Cerebellar nuclear complex (tissue), 1 donor: Measurements from ENCODE around the gene TMEM270.

ENCODE experiments used
- DNase-seq, 2 experiments: peaks; one replicate each; lab custom pipeline; 2025; lab: John Stamatoyannopoulos, UW

TMEM270 gene

DNA sequence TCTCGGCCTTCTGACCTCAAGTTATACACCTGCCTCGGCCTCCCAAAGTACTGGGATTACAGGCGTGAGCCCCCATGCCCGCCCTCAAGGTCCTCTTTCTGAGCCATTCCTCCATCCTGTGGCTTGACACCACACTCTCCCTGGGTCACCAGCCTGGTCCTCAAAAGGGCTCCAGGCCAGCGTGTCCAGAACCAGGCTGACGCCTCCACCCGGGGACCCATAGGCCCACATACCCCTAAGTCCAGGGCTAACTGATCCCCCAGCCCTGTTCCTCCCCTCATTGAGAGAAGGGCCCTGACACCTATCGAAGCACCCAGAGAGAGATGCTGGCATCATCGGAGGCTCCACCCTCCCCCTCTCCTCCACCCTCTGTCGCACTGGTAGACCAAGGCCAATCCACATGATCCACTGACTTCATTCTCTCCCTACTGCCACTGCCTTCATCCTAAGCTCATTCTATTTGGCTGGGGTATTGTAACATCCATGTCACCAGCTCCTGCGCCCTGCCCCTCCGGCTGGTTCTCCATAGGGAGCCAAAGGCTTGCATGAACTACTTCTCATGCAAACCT is 46.7 kb downstream of the TMEM270 start:
- DNase-seq, result no peak

DNA sequence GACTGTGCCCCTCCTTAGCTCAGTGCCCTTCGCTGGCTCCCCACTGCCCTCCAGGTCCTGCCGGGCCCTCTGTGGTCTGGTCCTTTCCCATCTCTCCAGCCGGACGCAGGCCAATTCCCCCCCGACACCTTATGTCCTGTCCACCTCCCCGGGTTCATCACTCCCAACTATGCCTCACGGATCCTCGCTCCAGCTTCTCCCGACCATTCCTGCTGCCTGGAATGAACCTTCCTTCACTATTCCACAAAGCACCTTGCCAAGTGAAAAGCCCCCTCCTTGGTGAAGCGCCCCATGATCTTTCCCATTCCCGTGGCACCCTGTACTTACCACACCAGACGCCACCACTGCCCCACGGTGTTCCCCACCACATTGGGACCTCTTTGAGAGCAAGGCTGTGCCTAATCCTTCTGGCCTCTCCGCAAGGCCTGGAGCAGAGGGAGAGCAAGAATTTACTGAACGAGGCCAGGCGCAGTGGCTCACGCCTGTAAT is 47.2 kb downstream of the TMEM270 start:
- DNase-seq, result no peak

DNA sequence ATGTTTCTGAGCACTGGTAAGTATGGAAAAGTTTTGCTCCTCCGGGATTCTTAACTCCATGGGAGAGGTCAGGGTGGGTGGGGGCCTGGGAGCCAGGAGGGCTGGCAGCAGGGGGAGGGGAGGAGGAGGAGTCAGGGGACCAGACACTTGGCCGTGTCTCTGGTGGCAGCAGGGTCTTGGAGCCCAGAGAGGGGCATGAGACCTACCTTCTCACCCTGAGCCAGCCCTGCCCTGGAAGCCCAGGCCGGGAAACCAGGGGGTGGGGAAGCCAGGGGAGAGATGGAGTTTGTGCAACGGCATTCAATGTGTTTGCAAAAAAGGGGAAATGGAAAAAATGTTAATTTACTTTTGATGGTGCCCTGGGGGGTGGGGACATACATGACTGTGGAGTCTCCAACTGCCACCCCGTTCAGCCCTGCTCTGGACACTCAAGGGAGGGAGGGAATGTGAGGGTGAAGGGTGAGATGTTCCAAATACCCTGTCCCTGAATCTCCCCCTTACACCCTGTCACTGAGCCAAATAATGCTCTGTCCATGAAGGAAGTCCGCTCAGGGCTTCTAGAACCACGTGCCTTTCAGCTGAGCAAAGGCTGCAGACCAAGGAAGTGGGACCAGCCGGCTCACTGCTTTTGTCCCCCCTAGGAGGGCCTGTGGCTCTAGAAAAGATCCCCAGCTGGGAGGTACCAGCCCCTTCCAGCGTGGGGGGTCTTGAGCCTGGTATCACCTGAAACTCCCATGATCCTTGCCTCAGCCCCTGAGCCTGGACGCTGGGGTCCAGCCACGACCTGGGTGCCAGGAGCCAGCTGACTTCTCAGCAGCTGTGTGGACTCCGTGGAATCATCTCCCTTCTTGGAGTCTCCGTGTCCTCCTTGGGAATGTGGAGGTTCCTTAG is 48.3 kb downstream of the TMEM270 start:
- DNase-seq, result no peak

DNA sequence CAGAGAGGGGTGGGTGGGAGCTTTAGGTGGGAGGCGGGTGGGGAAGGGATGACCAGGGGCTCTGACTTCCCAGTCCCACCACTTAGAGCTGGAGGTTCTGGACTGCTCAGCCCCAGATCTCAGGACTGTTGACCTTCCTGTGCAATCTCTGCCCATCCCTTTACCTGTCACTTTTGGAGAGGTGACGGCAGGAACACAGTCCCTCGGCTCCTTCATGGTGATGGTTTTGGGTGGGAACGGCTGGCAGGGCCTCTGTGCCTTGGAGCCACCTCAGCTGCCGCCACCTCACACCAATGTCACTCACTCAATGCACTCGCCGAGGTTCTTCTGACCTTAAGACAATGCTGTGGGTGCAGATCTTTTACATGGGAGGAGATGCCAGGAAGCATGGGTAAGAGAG is 49.0 kb downstream of the TMEM270 start:
- no peak for DNase-seq

DNA sequence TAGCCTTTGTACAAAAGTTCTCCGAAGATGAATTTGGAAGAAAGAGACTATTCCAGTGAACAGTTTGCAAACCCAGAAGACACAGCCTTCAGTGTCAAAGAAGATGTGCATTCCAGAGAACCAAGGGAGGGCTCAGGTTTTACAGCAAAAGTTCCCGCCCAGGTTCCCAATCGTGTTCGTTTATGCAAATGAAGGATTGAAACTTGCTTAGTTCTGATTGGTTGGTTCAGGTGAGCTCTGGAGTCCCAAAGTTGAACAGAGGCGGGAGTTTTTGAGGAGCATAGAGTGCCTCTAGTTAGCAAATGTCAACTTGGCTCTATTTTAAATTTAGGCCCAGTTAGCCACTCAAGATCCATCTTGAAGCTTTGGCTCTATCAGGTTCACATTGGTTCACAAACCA is 51.3 kb downstream of the TMEM270 start:
- no peak for DNase-seq
